Hepatocyte (in vitro differentiated cells): ENCODE data around the gene DEFB125. TPM values are rescaled to one million over a fixed set of nuclear protein-coding genes. Genes with fewer than 3 reads are reported as not detected.
"Not testable (repeated sequence)": the region's sequence is repeated elsewhere in the genome, so short reads cannot be mapped to it uniquely, and the experiment has no call there.

Source experiments
- DNase-seq: peaks from one replicate; pipeline ENCODE4 v3.0.0-alpha.2; 2016; ENCODE audit warnings: low spot score
- H2AFZ ChIP-seq: fragments of 200-600 bp; sonication (generic); 2 replicates; pipeline ENCODE4 v1.6.0; 2016; ENCODE audit warnings: antibody characterized with exemption, mild to moderate bottlenecking
- H3K27ac ChIP-seq: fragments of 200-600 bp; sonication (generic); 2 replicates; pipeline ENCODE4 v1.5.1; 2016; ENCODE audit warnings: mild to moderate bottlenecking
- H3K27me3 ChIP-seq: fragments of 200-600 bp; sonication (generic); 2 replicates; pipeline ENCODE4 v1.6.1; 2016
- H3K36me3 ChIP-seq: fragments of 200-600 bp; sonication (generic); replicated peaks from 2 replicates; pipeline ENCODE4 v1.5.1; 2016; ENCODE audit warnings: low read depth; ENCODE audit not compliant: insufficient read depth
- H3K4me1 ChIP-seq: fragments of 200-600 bp; sonication (generic); 2 replicates; pipeline ENCODE4 v1.5.1; 2016; ENCODE audit warnings: mild to moderate bottlenecking, moderate library complexity; ENCODE audit not compliant: insufficient read depth
- H3K4me2 ChIP-seq: fragments of 200-600 bp; sonication (generic); 2 replicates; pipeline ENCODE4 v1.6.0; 2016
- H3K4me3 ChIP-seq: fragments of 200-600 bp; sonication (generic); 2 replicates; pipeline ENCODE4 v1.5.1; 2016; ENCODE audit warnings: mild to moderate bottlenecking
- H3K79me2 ChIP-seq: fragments of 200-600 bp; sonication (generic); 2 replicates; pipeline ENCODE4 v1.6.0; 2017; ENCODE audit warnings: mild to moderate bottlenecking
- H3K9me2 ChIP-seq: fragments of 200-600 bp; sonication (generic); replicated peaks from 2 replicates; pipeline ENCODE4 v1.6.0; 2017; ENCODE audit warnings: mild to moderate bottlenecking; ENCODE audit not compliant: insufficient read depth
- H3K9me3 ChIP-seq: fragments of 200-600 bp; sonication (generic); 2 replicates; pipeline ENCODE4 v1.5.1; 2016; ENCODE audit warnings: low read depth, mild to moderate bottlenecking
- H4K20me1 ChIP-seq: fragments of 200-600 bp; sonication (generic); 2 replicates; pipeline ENCODE4 v1.6.0; 2016; ENCODE audit warnings: mild to moderate bottlenecking; ENCODE audit not compliant: insufficient read depth, poor library complexity, severe bottlenecking
- EZH2 ChIP-seq: fragments of 200-600 bp; sonication (generic); IDR thresholded peaks from 2 replicates; pipeline ENCODE4 v1.6.1; 2016; ENCODE audit warnings: antibody characterized with exemption, mild to moderate bottlenecking, borderline replicate concordance
- EZH2phosphoT487 ChIP-seq: fragments of 200-600 bp; sonication (generic); IDR thresholded peaks from one replicate; pipeline ENCODE4 v1.6.1; 2018; ENCODE audit warnings: antibody characterized with exemption, mild to moderate bottlenecking, low read depth, moderate library complexity; ENCODE audit not compliant: unreplicated experiment, severe bottlenecking
- WGBS: methylation state at CpG from one replicate; pipeline ENCODE4 v1.1.6; 2016; ENCODE audit warnings: low lambda C conversion rate; ENCODE audit errors: missing lambda C conversion rate; 5-methylcytosine and 5-hydroxymethylcytosine counted together
- polyA plus RNA-seq: library from polyadenylated mRNA; unstranded; fragments of >200 nt; fragmentation: Nextera tagmentation; extraction: Ambion mirVana; gene quantifications from 2 replicates; pipeline ENCODE4 v1.2.1, GENCODE V29; 2016
- total RNA-seq: library from RNA; depleted of rRNA; stranded (reverse); fragments of >200 nt; gene quantifications from 2 replicates; pipeline ENCODE4 v1.2.3, GENCODE V29; 2014
- TF ChIP-seq, protein P1 (sequence below): fragments of 200-600 bp; sonication (generic); IDR thresholded peaks from 2 replicates; pipeline ENCODE4 v1.5.1; 2016; ENCODE audit warnings: antibody characterized with exemption, mild to moderate bottlenecking; ENCODE audit not compliant: poor library complexity

Gene DEFB125
- total and polyA plus RNA-seq, 2 experiments from 2014 or later, result not detected

GRCh38 chr20:101975-102374 is 14.5 kb downstream of the DEFB125 start:
- Histone ChIP-seq H3K4me3 (no peak overlapping the region), H3K4me2 (no peak overlapping the region), H4K20me1 (no peaks in the 10 kb centered on the region), H3K27me3 (no peaks in the 10 kb centered on the region), H3K9me3 (no peaks in the 10 kb centered on the region), H3K9me2 (no peaks in the 10 kb centered on the region), H3K36me3 (no peaks in the 10 kb centered on the region), H2AFZ (no peak overlapping the region), H3K27ac (no peak overlapping the region), H3K4me1 (no peaks in the 10 kb centered on the region), H3K79me2 (no peaks in the 10 kb centered on the region)
- no peak for DNase-seq
- TF ChIP-seq EZH2phosphoT487 (no peak), EZH2 (no peak)
- TF ChIP-seq, protein P1, sequence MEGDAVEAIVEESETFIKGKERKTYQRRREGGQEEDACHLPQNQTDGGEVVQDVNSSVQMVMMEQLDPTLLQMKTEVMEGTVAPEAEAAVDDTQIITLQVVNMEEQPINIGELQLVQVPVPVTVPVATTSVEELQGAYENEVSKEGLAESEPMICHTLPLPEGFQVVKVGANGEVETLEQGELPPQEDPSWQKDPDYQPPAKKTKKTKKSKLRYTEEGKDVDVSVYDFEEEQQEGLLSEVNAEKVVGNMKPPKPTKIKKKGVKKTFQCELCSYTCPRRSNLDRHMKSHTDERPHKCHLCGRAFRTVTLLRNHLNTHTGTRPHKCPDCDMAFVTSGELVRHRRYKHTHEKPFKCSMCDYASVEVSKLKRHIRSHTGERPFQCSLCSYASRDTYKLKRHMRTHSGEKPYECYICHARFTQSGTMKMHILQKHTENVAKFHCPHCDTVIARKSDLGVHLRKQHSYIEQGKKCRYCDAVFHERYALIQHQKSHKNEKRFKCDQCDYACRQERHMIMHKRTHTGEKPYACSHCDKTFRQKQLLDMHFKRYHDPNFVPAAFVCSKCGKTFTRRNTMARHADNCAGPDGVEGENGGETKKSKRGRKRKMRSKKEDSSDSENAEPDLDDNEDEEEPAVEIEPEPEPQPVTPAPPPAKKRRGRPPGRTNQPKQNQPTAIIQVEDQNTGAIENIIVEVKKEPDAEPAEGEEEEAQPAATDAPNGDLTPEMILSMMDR, result no peak

DNA sequence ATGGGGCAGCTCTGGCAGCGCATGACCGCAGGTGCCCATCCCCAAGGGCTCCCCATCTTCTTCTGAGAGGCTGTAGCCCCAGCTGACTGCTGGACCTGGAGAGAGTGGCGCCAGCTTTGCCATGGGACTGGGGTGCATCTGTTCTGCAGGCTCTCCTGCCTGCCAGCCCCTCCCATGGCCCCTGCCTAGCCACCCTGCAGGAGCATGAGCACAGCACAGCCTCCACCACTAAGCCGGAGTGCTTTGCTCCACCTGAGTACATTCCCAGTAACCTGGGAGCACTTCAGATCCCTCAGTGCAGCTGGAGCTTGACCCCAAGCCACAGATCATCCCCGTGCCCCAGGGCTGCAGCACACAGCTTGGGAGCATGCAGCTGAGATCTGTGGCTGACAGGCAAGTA is 16.0 kb downstream of the DEFB125 start:
- DNase-seq, result no peak
- Histone ChIP-seq H3K4me3 (no peak overlapping the region), H4K20me1 (no peaks in the 10 kb centered on the region), H3K36me3 (no peaks in the 10 kb centered on the region), H2AFZ (no peak overlapping the region), H3K27ac (no peak overlapping the region), H3K4me2 (no peak overlapping the region), H3K27me3 (no peaks in the 10 kb centered on the region), H3K79me2 (no peaks in the 10 kb centered on the region), H3K9me3 (no peaks in the 10 kb centered on the region), H3K9me2 (no peaks in the 10 kb centered on the region), H3K4me1 (no peaks in the 10 kb centered on the region)
- WGBS, result 80% methylated on average over 5 of the region's 5 CpGs
- TF ChIP-seq EZH2phosphoT487 (no peak), EZH2 (no peak)
- TF ChIP-seq, protein P1, result no peak

DNA sequence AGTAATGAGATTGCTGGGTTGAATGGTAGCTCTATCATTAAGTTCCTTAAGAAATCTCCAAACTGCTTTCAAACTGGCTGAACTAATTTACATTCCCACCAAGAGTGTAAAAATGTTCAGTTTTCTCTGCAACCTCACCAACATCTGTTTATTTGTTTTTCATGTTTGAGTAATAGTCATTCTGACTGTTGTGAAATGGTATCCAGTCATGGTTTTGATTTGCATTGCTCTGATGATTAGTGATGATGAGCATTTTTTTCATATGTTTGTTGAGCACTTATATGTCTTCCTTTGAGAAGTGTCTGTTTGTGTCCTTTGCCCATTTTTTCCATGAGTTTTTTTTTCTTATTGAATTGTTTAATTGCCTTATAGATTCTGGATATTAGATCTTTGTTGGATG is 24.9 kb downstream of the DEFB125 start:
- TF ChIP-seq EZH2phosphoT487 (no peak), EZH2 (no peak)
- TF ChIP-seq, protein P1, result no peak
- no peak overlapping the region for H3K27ac ChIP-seq

DNA sequence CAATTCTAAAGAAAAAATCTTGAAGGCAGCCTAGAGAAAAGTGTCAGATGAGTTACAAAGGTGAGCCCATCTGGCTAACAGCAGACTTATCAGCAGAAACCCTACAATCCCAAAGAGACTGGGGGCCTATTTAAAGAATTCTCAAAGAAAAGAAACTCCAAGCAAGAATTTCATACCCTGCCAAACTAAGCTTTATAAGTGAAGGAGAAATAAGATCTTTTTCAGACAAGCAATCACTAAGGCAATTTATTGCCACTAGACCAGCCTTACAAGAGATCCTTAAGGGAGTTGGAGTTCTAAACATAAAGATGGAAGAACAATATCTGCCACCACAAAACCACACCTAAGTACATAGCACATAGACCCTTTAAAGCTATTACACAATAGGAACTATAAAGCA is 30.0 kb downstream of the DEFB125 start:
- no peaks in the 10 kb centered on the region for H4K20me1 ChIP-seq
- no peak overlapping the region for H3K27ac ChIP-seq
- no peak overlapping the region for H3K4me3 ChIP-seq
- no peak overlapping the region for H2AFZ ChIP-seq
- no peak overlapping the region for H3K4me2 ChIP-seq
- no peaks in the 10 kb centered on the region for H3K27me3 ChIP-seq
- H3K36me3 ChIP-seq, result no peaks in the 10 kb centered on the region
- H3K4me1 ChIP-seq, result no peaks in the 10 kb centered on the region
- TF ChIP-seq EZH2phosphoT487 (no peak), EZH2 (no peak)
- TF ChIP-seq, protein P1, result no peak
- no peaks in the 10 kb centered on the region for H3K79me2 ChIP-seq
- H3K9me2 ChIP-seq, result no peaks in the 10 kb centered on the region
- no peaks in the 10 kb centered on the region for H3K9me3 ChIP-seq
- DNase-seq, result no peak

More for the DNA sequence above, 24.9 kb downstream of the DEFB125 start:
- Histone ChIP-seq H3K36me3 (no peaks in the 10 kb centered on the region), H3K79me2 (no peaks in the 10 kb centered on the region), H3K9me2 (no peaks in the 10 kb centered on the region), H3K27me3 (no peaks in the 10 kb centered on the region), H2AFZ (no peak overlapping the region), H3K4me2 (no peak overlapping the region), H3K9me3 (no peaks in the 10 kb centered on the region), H4K20me1 (no peaks in the 10 kb centered on the region), H3K4me1 (no peaks in the 10 kb centered on the region), H3K4me3 (no peak overlapping the region)
- no peak for DNase-seq

DNA sequence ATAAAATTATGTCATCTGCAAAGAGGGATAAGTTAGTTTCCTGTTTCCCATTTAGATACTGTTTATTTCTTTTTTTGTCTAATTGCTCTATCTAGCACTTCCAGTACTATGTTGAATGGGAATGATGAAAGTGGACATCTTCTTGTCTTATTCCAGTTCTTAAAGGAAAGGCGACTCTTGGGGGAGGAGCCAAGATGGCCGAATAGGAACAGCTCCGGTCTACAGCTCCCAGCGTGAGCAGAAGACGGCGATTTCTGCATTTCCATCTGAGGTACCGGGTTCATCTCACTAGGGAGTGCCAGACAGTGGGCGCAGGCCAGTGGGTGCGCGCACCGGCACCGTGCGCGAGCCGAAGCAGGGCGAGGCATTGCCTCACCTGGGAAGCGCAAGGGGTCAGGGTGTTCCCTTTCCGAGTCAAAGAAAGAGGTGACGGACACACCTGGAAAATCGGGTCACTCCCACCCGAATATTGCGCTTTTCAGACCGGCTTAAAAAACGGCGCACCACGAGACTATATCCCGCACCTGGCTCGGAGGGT is 42.4 kb downstream of the DEFB125 start:
- WGBS, result 87% methylated on average over 23 of the region's 28 CpGs
- not testable (repeated sequence) for H3K4me2 ChIP-seq, H3K9me3 ChIP-seq, H2AFZ ChIP-seq, H3K4me3 ChIP-seq, H4K20me1 ChIP-seq, H3K9me2 ChIP-seq, H3K4me1 ChIP-seq, H3K36me3 ChIP-seq, DNase-seq, H3K27ac ChIP-seq, H3K27me3 ChIP-seq, H3K79me2 ChIP-seq
